ENCODE measurements around the gene TMEM267.

TMEM267 gene

DNA sequence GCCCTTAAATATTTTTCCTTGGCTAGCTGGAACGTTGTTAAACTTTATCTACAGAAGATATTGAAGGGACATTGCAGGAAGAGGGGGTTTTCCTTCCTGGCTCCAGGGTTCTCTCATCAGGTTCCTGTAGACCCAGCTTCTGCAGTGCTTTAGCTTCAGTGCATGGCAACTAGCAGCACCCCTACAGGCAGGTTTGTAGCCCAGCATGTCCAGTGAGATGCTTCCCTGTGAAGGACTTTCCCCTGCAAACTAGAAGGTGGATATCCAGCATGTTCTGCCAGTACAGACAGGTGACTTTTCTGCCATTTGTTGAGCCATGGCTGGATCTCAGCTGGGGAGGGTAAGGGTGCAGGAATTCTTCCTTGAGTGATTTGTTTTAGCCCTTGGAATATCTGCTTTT, 81.8 kb downstream of the TMEM267 start:
- DNase-seq: no peak

DNA sequence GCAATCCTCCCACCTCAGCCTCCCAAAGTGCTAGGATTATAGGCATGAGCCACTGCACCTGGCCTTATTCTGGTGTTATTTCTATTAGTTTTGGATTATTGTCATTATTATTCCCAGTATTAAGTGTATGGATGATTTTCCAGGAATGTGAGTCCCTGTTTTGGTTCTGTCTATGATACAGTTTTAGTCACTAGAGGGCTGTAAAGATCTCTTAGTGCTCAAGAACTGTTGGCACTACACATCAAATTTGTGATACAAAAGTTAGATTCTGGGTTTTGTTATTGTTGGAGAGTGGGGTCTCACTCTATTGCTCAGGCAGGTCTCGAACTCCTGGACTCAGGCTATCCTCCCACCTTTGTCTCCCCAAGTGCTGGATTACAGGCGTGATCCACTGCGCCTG, 83.6 kb downstream of the TMEM267 start:
- DNase-seq: no peak

DNA sequence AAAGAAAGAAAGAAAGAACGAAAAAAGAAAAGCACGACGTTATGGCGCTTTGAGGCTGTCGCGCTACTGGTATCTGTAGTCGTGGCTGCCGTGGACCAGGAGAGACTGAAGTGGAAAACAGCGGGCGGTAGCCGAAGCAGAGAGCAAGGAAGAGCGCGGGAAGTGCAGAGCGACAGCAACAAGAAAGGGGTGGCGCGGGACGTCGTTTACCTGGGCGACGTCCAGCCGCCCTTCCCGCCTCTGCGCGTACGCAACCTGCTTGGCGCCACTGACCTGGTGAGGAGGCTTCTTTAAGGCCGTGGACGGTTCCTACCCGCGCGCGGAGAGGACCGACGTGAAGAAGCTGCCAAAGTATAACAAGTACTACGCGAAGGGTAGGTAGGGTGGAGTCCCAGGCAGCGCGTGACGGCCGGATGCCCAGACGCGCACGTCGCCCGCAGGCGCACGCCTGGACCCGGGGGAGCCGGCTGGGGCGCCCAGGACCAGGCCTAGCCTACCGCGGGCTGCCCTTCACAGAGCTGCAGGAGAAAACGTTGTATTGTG, 86.8 kb downstream of the TMEM267 start:
- peak; percentile 58 to 61 for DNase-seq

All from CD4-positive, alpha-beta T cell treated with Interleukin-4 for 1 hour (primary cell).